ENCODE results near the gene TANGO2.

DNA sequence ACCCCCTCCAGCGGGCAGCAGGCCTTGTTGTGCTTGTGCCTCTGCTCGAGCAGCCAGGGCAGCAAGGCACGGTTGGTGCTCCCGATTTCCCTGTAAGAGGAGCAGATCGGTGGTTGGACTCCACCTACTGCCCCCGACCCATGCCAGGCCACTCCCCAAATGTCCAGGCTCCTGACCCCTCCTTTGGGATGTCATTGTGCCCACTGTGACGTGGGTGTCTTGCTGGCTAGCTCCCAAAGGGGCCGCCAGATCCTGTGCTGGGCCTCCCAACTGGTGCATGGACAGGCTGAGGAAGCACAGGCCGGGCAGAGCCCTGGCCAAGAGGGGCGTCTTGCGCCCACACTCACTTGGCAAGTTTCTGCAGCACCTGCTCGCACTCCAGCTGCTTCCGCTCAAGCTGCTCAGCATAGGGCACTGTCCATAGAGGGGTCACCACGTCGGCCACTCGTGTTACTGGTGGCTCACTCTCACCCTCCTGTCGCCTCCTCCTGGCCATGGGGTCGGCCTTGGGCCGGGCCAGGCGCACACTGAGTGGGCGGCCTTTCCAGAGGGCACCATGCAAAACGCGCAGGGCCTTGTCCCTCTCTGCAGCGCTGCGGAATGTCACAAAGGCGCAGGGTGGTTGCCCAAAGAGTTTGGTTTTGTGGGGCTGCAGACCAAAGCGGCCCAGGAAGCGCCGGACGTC, 94.9 kb downstream of the TANGO2 start, which contains the start of gene RANBP1:
- TF ChIP-seq, protein P1, sequence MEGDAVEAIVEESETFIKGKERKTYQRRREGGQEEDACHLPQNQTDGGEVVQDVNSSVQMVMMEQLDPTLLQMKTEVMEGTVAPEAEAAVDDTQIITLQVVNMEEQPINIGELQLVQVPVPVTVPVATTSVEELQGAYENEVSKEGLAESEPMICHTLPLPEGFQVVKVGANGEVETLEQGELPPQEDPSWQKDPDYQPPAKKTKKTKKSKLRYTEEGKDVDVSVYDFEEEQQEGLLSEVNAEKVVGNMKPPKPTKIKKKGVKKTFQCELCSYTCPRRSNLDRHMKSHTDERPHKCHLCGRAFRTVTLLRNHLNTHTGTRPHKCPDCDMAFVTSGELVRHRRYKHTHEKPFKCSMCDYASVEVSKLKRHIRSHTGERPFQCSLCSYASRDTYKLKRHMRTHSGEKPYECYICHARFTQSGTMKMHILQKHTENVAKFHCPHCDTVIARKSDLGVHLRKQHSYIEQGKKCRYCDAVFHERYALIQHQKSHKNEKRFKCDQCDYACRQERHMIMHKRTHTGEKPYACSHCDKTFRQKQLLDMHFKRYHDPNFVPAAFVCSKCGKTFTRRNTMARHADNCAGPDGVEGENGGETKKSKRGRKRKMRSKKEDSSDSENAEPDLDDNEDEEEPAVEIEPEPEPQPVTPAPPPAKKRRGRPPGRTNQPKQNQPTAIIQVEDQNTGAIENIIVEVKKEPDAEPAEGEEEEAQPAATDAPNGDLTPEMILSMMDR (IDR thresholded peaks at IDR 0.05; ENCODE audit: poor library complexity, severe bottlenecking), result no peak
- no peak for TF ChIP-seq MXI1 (conservative IDR thresholded peaks at IDR 0.05; ENCODE audit: poor library complexity, severe bottlenecking)
- no peak for TF ChIP-seq POLR2AphosphoS5 (IDR thresholded peaks at IDR 0.05)
- TF ChIP-seq EP300 (conservative IDR thresholded peaks at IDR 0.05; ENCODE audit: poor library complexity, severe bottlenecking), result no peak
- TF ChIP-seq RAD21 (conservative IDR thresholded peaks at IDR 0.05), result no peak

Data from neural cell (in vitro differentiated cells).